Gastrocnemius medialis (tissue), 4 donors: ENCODE measurements around the gene AMACR.

Source experiments
- CTCF ChIP-seq, 5 experiments: fragments of 450-650 bp in 3 of 5; fragments of 200-600 bp in 2 of 5; sonication (generic) in 2 of 5; IDR thresholded peaks in 4 of 5; conservative IDR thresholded peaks in 1 of 5; 1 replicate in 4 of 5; 2 replicates in 1 of 5; pipeline ENCODE4 v1.5.1; 2016 to 2019; ENCODE audit warnings: antibody characterized with exemption in 5 of 5, mild to moderate bottlenecking in 3 of 5, moderate library complexity in 3 of 5
- POLR2A ChIP-seq, 2 donors: fragments of 450-650 bp; IDR thresholded peaks; one replicate each; pipeline ENCODE4 v1.6.1; 2017; ENCODE audit warnings: antibody characterized with exemption in 2 of 2, mild to moderate bottlenecking in 2 of 2, moderate library complexity in 2 of 2

- no peak for TF ChIP-seq CTCF (IDR thresholded peaks at IDR 0.05 in 4 of 5, conservative IDR thresholded peaks at IDR 0.05 in 1 of 5)
- no peak for TF ChIP-seq POLR2A (IDR thresholded peaks at IDR 0.05)
Measured at GRCh38 chr5:33980030-33980429, 27.8 kb downstream of the AMACR start.
